Bronchial smooth muscle cell (primary cell): ENCODE measurements around the gene SHOC1. TPM values are rescaled to one million over a fixed set of nuclear protein-coding genes. Genes with fewer than 3 reads are reported as not detected.

ENCODE experiments used
- total RNA-seq: library from RNA; depleted of rRNA; stranded (reverse); fragments of >200 nt; gene quantifications from 2 replicates; pipeline ENCODE4 v1.2.1, GENCODE V29; 2014

Gene SHOC1
- total RNA-seq = under 0.01 TPM in 1 of 2 replicates, not detected in the other

DNA sequence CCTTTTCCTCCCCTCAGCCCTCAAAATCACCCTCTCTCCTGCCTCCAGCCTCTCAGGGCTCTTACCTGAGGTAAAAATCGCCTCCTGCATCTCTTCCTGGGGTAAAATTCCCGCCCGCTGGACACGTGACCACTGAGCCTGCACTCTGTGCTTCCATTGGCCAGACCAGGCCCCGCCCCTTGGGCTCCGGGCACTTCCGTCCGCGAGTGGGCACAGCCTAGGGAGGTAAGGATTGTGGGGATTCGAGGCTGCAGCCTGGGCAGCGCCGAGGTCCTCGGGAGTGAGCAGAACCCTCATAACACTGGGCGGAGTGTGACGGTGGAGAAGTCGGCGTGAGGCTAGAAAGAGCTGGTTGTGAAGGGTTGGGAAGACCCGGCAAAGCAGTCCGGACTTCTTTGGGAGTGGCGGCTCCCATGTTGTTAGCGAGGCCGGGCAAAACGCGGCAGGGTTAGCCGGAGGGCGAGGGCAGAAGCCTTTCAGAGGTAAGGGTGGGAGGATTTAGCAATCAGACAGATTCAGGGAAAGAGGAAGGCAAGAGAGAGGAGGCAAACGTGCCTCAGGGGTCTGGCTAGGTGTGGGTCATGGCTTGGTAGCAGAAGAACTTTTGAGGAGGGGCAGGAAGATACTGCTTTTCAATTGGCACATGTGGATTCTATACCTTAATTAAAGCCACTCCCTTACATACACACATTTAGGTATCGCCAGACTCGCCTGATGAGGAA, at the start of gene SHOC1:
Gene SHOC1, minus strand, starts transcription at position 103 of the 722 bp plus-strand sequence. CDS start 3,519 bp downstream, outside the sequence.

Other genes starting within 250 kb of the SHOC1 start
- 63.9 and 93.3 TPM in 2 replicates for gene PTGR1, start 195.3 kb downstream of the SHOC1 start, total RNA-seq
- gene DNAJC25, start 163.6 kb downstream of the SHOC1 start, total RNA-seq = 3.8 and 6.6 TPM in 2 replicates
- gene GNG10, start 133.3 kb downstream of the SHOC1 start, total RNA-seq = 20.3 and 64.8 TPM in 2 replicates
- gene UGCG, start 101.9 kb upstream of the SHOC1 start, total RNA-seq = 29.1 and 38.0 TPM in 2 replicates